CD14-positive monocyte (primary cell): Measurements from ENCODE around the gene YTHDF1. TPM values are rescaled to one million over a fixed set of nuclear protein-coding genes. Genes with fewer than 3 reads are reported as not detected.

Experiments used
- DNase-seq, 3 donors: peaks; one replicate each; pipeline ENCODE4 v3.0.0-alpha.2; 2011 to 2022
- H2AFZ ChIP-seq: 2 replicates; pipeline ENCODE4 v1.6.0; 2012; ENCODE audit warnings: mild to moderate bottlenecking, low read depth, low read length, inconsistent platforms; ENCODE audit not compliant: insufficient read depth, poor library complexity, severe bottlenecking
- H3K27ac ChIP-seq, 2 donors: 1 replicate in 1 of 2; 2 replicates in 1 of 2; pipeline ENCODE4 v1.5.1; 2012 to 2013; ENCODE audit warnings: low read length in 2 of 2, control low read depth in 1 of 2, inconsistent platforms in 1 of 2, low read depth in 1 of 2, mild to moderate bottlenecking in 1 of 2
- H3K27me3 ChIP-seq, 2 donors: one replicate each; pipeline versions ENCODE4 v1.6.0 to v1.6.1; 2011 to 2013; ENCODE audit warnings: low read length in 2 of 2; ENCODE audit not compliant: control insufficient read depth in 2 of 2, insufficient read depth in 2 of 2
- H3K36me3 ChIP-seq, 2 donors: replicated peaks in 1 of 2; 1 replicate in 1 of 2; 2 replicates in 1 of 2; pipeline versions ENCODE4 v1.5.1 to v1.6.1; 2012 to 2013; ENCODE audit warnings: low read length in 2 of 2, control low read depth in 1 of 2, inconsistent platforms in 1 of 2, mild to moderate bottlenecking in 1 of 2; ENCODE audit not compliant: insufficient read depth in 2 of 2, control insufficient read depth in 1 of 2
- H3K4me1 ChIP-seq, 2 donors: 1 replicate in 1 of 2; 2 replicates in 1 of 2; pipeline versions ENCODE4 v1.5.1 to v1.6.1; 2012 to 2013; ENCODE audit warnings: low read length in 2 of 2, control low read depth in 1 of 2, inconsistent platforms in 1 of 2, mild to moderate bottlenecking in 1 of 2, moderate library complexity in 1 of 2; ENCODE audit not compliant: insufficient read depth in 2 of 2, control insufficient read depth in 1 of 2
- H3K4me2 ChIP-seq: replicated peaks from 2 replicates; pipeline ENCODE3; 2012; ENCODE audit warnings: low read length, moderate library complexity, mild to moderate bottlenecking; ENCODE audit not compliant: poor library complexity, severe bottlenecking; ENCODE audit errors: extremely low read depth
- H3K4me3 ChIP-seq, 3 experiments: fragments of 200-600 bp in 1 of 3; sonication (generic) in 1 of 3; replicated peaks in 1 of 3; 1 replicate in 2 of 3; 2 replicates in 1 of 3; pipeline ENCODE4 v1.5.1; 2011 to 2013; ENCODE audit warnings: low read length in 3 of 3, mild to moderate bottlenecking in 3 of 3, control low read depth in 2 of 3, low read depth in 2 of 3, inconsistent platforms in 1 of 3, moderate library complexity in 1 of 3
- H3K79me2 ChIP-seq: 2 replicates; pipeline ENCODE4 v1.6.0; 2012; ENCODE audit warnings: mild to moderate bottlenecking, control low read depth, inconsistent platforms, low read length, moderate library complexity; ENCODE audit not compliant: insufficient read depth
- H3K9ac ChIP-seq: 2 replicates; pipeline ENCODE4 v1.6.0; 2017; ENCODE audit warnings: low read length, mild to moderate bottlenecking; ENCODE audit not compliant: insufficient read depth, poor library complexity, severe bottlenecking
- H3K9me3 ChIP-seq, 2 donors: replicated peaks in 1 of 2; 1 replicate in 1 of 2; 2 replicates in 1 of 2; pipeline versions ENCODE4 v1.5.1 to v1.6.1; 2012 to 2013; ENCODE audit warnings: low read length in 2 of 2, control low read depth in 1 of 2; ENCODE audit not compliant: control insufficient read depth in 1 of 2, insufficient read depth in 1 of 2
- H4K20me1 ChIP-seq: 2 replicates; pipeline ENCODE4 v1.6.0; 2012; ENCODE audit warnings: mild to moderate bottlenecking, low read length, control low read depth, moderate library complexity; ENCODE audit not compliant: insufficient read depth
- H3K27ac Mint-ChIP-seq, 7 donors: one replicate each; pipeline ENCODE4 v1.8.0; 2020; ENCODE audit warnings: mild to moderate bottlenecking in 7 of 7, mixed read lengths in 7 of 7, moderate library complexity in 6 of 7, inconsistent platforms in 2 of 7
- H3K27me3 Mint-ChIP-seq, 3 donors: one replicate each; pipeline ENCODE4 v1.8.0; 2021 to 2022; ENCODE audit warnings: low read depth in 3 of 3, mild to moderate bottlenecking in 3 of 3, mixed read lengths in 3 of 3, moderate library complexity in 3 of 3, inconsistent platforms in 1 of 3
- H3K36me3 Mint-ChIP-seq, 2 donors: one replicate each; pipeline ENCODE4 v1.8.0; 2020; ENCODE audit warnings: mixed read lengths in 2 of 2, inconsistent platforms in 1 of 2, mild to moderate bottlenecking in 1 of 2
- H3K4me1 Mint-ChIP-seq: one replicate; pipeline ENCODE4 v1.8.0; 2020; ENCODE audit warnings: mild to moderate bottlenecking, mixed read lengths
- H3K4me3 Mint-ChIP-seq, 2 donors: one replicate each; pipeline ENCODE4 v1.8.0; 2020; ENCODE audit warnings: mild to moderate bottlenecking in 2 of 2, mixed read lengths in 2 of 2, moderate library complexity in 1 of 2
- H3K9me3 Mint-ChIP-seq, 7 donors: one replicate each; pipeline ENCODE4 v1.8.0; 2020 to 2022; ENCODE audit warnings: mixed read lengths in 7 of 7, mild to moderate bottlenecking in 6 of 7, moderate library complexity in 6 of 7, inconsistent platforms in 2 of 7
- WGBS: methylation state at CpG from one replicate; pipeline ENCODE4 v1.1.5; 2013; ENCODE audit warnings: missing lambda C conversion rate; ENCODE audit not compliant: insufficient coverage; 5-methylcytosine and 5-hydroxymethylcytosine counted together
- intact Hi-C, 2 donors: fragments of 100-400 bp; cut with micrococcal nuclease; formaldehyde crosslinking; loops; one replicate each; pipeline versions ENCODE4 v1.15.0 to v1.15.1; 2023
- polyA plus RNA-seq, 3 donors: library from polyadenylated mRNA; depleted of rRNA in 1 of 3; unstranded in 2 of 3; stranded (reverse) in 1 of 3; fragments of 300-500 nt in 2 of 3; fragments of >200 nt in 1 of 3; fragmentation: Illumina TruSeq in 2 of 3; gene quantifications; 1 replicate in 2 of 3; 2 replicates in 1 of 3; pipeline ENCODE4 v1.2.3, GENCODE V29; 2012 to 2021
- TF ChIP-seq, protein P1 (sequence below): fragments of 200-600 bp; IDR thresholded peaks from one replicate; pipeline ENCODE4 v1.8.0; 2022; ENCODE audit warnings: antibody characterized with exemption, mild to moderate bottlenecking

The YTHDF1 gene
- polyA plus RNA-seq, 3 donors, result 18.0 to 33.4 (median 25.9) TPM

DNA sequence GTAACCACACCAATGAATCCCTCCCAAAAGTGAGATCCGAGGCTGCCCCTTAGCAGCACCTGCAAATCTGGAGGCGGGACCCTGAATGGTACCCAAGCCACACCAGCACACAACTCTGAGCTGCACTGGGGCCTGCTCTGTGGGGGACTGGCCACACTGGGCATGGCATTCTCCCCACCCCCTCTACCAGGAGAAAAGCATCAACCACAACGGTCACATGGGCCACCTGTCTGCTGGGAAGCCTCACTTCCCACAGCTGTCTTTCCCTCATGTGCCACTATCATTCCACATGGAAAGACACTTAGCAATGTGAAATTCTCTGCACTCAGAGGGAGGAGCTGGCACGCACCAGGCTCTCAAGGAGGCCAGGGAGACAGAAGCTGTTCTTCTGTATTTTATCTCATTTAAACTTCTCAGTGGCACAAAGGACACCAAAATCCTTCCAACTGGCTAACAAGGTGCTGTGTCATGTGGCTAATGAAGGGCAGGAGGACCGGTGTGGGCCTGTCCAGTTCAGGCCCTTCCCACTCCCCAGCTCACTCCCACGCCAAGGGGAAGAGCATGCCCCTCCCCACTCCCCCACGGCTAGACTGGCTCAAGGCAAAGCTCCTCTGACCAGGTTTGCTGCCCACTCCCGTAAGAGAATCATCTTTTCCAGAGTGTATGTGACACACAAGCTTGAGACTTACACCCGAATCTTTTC is 19.0 kb downstream of the YTHDF1 start:
- Mint-ChIP-seq H3K27ac (no peak overlapping the region), H3K36me3 (peaks cover 53 to 74% of the 10 kb centered on the region in 2 donors), H3K4me1 (no peaks in the 10 kb centered on the region), H3K9me3 (peaks cover 0 to 2% (median 0%) of the 10 kb centered on the region in 7 donors), H3K27me3 (peaks cover 0 to 2% (median 0%) of the 10 kb centered on the region in 3 donors), H3K4me3 (no peak overlapping the region)
- Histone ChIP-seq H3K4me3 (no peak overlapping the region), H3K9me3 (no peaks in the 10 kb centered on the region), H2AFZ (no peak overlapping the region), H3K4me2 (no peak overlapping the region), H3K27me3 (no peaks in the 10 kb centered on the region), H3K27ac (no peak overlapping the region), H3K9ac (no peak overlapping the region), H3K36me3 (peaks cover 47 to 79% of the 10 kb centered on the region in 2 donors), H3K79me2 (peaks cover 52% of the 10 kb centered on the region), H3K4me1 (no peaks in the 10 kb centered on the region), H4K20me1 (peaks cover 80% of the 10 kb centered on the region)
- intact Hi-C loops, result no loop called here
- TF ChIP-seq, protein P1, sequence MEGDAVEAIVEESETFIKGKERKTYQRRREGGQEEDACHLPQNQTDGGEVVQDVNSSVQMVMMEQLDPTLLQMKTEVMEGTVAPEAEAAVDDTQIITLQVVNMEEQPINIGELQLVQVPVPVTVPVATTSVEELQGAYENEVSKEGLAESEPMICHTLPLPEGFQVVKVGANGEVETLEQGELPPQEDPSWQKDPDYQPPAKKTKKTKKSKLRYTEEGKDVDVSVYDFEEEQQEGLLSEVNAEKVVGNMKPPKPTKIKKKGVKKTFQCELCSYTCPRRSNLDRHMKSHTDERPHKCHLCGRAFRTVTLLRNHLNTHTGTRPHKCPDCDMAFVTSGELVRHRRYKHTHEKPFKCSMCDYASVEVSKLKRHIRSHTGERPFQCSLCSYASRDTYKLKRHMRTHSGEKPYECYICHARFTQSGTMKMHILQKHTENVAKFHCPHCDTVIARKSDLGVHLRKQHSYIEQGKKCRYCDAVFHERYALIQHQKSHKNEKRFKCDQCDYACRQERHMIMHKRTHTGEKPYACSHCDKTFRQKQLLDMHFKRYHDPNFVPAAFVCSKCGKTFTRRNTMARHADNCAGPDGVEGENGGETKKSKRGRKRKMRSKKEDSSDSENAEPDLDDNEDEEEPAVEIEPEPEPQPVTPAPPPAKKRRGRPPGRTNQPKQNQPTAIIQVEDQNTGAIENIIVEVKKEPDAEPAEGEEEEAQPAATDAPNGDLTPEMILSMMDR, result no peak
- DNase-seq, result no peak
- whole genome bisulfite sequencing, result 92% methylated on average over 8 of the region's 9 CpGs

DNA sequence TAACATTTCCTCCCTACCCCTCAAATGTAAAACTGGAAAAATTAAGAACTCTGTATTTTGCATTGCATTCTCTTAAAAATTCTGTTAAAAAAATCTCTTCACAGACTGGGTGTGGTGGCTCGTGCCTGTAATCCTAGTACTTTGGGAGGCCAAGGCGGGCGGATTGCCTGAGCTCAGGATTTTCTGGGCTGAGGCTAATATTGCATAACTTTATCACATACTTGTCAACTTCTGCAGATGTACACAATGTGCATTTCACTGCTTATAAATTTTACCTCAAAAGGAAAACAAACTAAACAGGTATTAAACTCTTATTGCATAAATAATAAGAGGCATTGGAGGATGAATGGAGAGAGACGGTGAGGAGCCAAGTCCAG is 21.1 kb downstream of the YTHDF1 start:
- Histone ChIP-seq H2AFZ (no peak overlapping the region), H3K27ac (no peak overlapping the region), H3K9ac (no peak overlapping the region), H3K4me3 (no peak overlapping the region), H4K20me1 (peaks cover 59% of the 10 kb centered on the region), H3K27me3 (no peaks in the 10 kb centered on the region), H3K4me1 (no peaks in the 10 kb centered on the region), H3K36me3 (peaks cover 39 to 57% of the 10 kb centered on the region in 2 donors), H3K79me2 (peaks cover 32% of the 10 kb centered on the region), H3K4me2 (no peak overlapping the region), H3K9me3 (no peaks in the 10 kb centered on the region)
- TF ChIP-seq, protein P1, result no peak
- Mint-ChIP-seq H3K27me3 (peaks cover 0 to 2% (median 2%) of the 10 kb centered on the region in 3 donors), H3K36me3 (peaks cover 44 to 55% of the 10 kb centered on the region in 2 donors), H3K4me3 (no peak overlapping the region), H3K9me3 (peaks cover 0 to 2% (median 0%) of the 10 kb centered on the region in 7 donors), H3K27ac (no peak overlapping the region), H3K4me1 (no peaks in the 10 kb centered on the region)
- intact Hi-C loops, result no loop called here
- DNase-seq, result no peak
- 100% methylated on average over 1 of the region's 4 CpGs for WGBS
